Thyroid gland (tissue), 4 donors: ENCODE measurements around the gene HRH1. TPM values are rescaled to one million over a fixed set of nuclear protein-coding genes. Genes with fewer than 3 reads are reported as not detected.
A peak's percentile ranks its signal among the peaks of the same experiment; 100 is the strongest.
"Not testable (repeated sequence)": the region's sequence is repeated elsewhere in the genome, so short reads cannot be mapped to it uniquely, and the experiment has no call there.

Experiments used
- DNase-seq, 2 donors: peaks; one replicate each; pipeline ENCODE4 v3.0.0-alpha.2; 2019
- H3K27ac ChIP-seq, 3 donors: fragments of 200-600 bp; sonication (generic); 1 replicate in 2 of 3; 2 replicates in 1 of 3; pipeline ENCODE4 v1.5.1; 2016 to 2019; ENCODE audit warnings: mild to moderate bottlenecking in 1 of 3, moderate library complexity in 1 of 3
- H3K27me3 ChIP-seq: fragments of 200-600 bp; sonication (generic); one replicate; pipeline ENCODE4 v1.5.1; 2019
- H3K36me3 ChIP-seq, 2 donors: fragments of 200-600 bp; sonication (generic); one replicate each; pipeline ENCODE4 v1.5.1; 2016 to 2019
- H3K4me1 ChIP-seq, 2 donors: fragments of 200-600 bp; sonication (generic); one replicate each; pipeline ENCODE4 v1.5.1; 2017 to 2019
- H3K4me3 ChIP-seq, 3 donors: fragments of 200-600 bp; sonication (generic); replicated peaks in 1 of 3; 1 replicate in 2 of 3; 2 replicates in 1 of 3; pipeline ENCODE4 v1.5.1; 2016; ENCODE audit warnings: mild to moderate bottlenecking in 1 of 3
- H3K9me3 ChIP-seq: fragments of 200-600 bp; sonication (generic); one replicate; pipeline ENCODE4 v1.5.1; 2017
- CTCF ChIP-seq, 6 experiments: fragments of 200-600 bp in 3 of 6; fragments of 450-650 bp in 3 of 6; sonication (generic) in 3 of 6; IDR thresholded peaks; one replicate each; pipeline ENCODE4 v1.5.1; 2016 to 2019; ENCODE audit warnings: antibody characterized with exemption in 6 of 6, mild to moderate bottlenecking in 2 of 6, inconsistent platforms in 1 of 6, moderate library complexity in 1 of 6
- POLR2A ChIP-seq, 2 donors: fragments of 450-650 bp; IDR thresholded peaks; one replicate each; pipeline ENCODE4 v1.6.1; 2017; ENCODE audit warnings: antibody characterized with exemption in 2 of 2, mild to moderate bottlenecking in 2 of 2, moderate library complexity in 1 of 2
- whole genome bisulfite sequencing, 2 donors: methylation state at CpG; one replicate each; pipeline ENCODE4 v1.1.5; 2017; 5-methylcytosine and 5-hydroxymethylcytosine counted together
- intact Hi-C: fragments of 100-400 bp; cut with DNase I; formaldehyde crosslinking; loops from one replicate; pipeline ENCODE4 v1.15.1; 2023
- total RNA-seq, 4 donors: library from RNA; depleted of rRNA; stranded (reverse); fragments of >200 nt; gene quantifications; one replicate each; pipeline ENCODE4 v1.2.3, GENCODE V29; 2016

The HRH1 gene
- total RNA-seq, result 1 to 10 TPM in 3 of 4 donors, not detected in 1; 1.9 to 2.6 (median 2.4) TPM

DNA sequence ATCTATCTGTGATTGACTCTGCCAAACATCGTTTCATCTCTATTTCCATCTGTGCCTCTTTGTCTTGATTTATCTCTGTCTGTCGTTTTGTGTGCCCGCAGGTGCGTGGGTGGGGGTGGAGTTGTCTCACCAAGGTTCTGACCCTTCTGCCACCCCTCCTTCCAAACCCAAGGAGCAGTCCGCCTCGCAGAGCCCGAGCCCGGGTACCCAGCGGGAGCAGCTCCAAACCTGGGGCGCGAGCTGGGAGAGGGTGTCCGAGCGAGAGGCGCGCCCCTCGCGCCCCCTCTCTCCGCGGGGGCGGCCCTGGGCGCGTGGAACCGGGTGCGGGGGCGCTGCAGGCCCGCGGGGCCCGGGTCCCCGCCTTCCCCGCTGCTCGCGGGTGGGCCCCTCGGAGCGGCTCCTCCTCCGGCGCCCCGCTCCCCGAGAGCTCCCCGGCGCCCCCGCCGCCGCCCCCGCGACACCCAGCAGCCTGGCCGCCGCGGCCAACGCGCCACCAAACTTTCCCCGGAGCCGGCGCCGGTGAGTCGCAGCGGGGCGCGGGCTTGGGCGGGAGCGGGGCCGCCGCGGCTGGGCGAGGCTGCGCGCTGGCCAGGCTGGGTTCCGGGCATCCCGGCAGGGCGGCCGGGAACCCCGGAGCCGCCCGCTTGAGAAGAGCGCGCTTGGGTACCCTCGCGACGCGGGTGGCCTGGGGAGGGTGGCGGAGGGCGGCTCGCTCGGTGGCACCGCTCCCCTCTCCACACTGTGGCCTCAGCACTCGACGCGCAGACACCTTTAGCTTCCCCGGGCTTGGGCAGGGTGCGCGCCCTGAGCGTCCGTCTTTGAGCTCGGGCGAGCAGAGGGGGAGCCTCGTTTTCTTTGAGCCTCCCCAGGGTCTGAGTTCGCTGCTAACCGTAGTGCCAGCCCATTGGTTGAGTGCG, at the start of gene HRH1:
Gene HRH1, plus strand, starts transcription at position 458 of the 917 bp plus-strand sequence. CDS start 104,545 bp downstream, outside the sequence.
- 1% methylated on average over 9 to 35 of the region's 98 CpGs for WGBS, 2 donors
- peaks cover 7% of the 10 kb centered on the region for H3K27me3 ChIP-seq
- peak; percentile 3 to 6 for DNase-seq
- no peak within 1 kb of the TSS for H3K27ac ChIP-seq
- peak within 1 kb of the TSS in 1 of 3 donors; percentile 26 for H3K4me3 ChIP-seq
- intact Hi-C loops, result loop anchor here (10.0 kb wide), 1 partner anchor 181 kb away; no protein-coding TSS in a partner anchor
- no peak for TF ChIP-seq CTCF (IDR thresholded peaks at IDR 0.05)
- TF ChIP-seq POLR2A (IDR thresholded peaks at IDR 0.05), result no peak
- H3K9me3 ChIP-seq, result no peaks in the 10 kb centered on the region
- no peaks in the 10 kb centered on the region for H3K36me3 ChIP-seq
- peaks cover 4 to 6% of the 10 kb centered on the region in 2 donors for H3K4me1 ChIP-seq

GRCh38 chr3:11113316-11113715, 41.0 kb upstream of the HRH1 start:
- H3K4me3 ChIP-seq, H3K9me3 ChIP-seq, H3K27ac ChIP-seq, intact Hi-C loops, H3K36me3 ChIP-seq, DNase-seq, H3K4me1 ChIP-seq, H3K27me3 ChIP-seq: not testable (repeated sequence)
- 91 to 97% methylated on average over 2 of the region's 2 CpGs for WGBS, 2 donors

DNA sequence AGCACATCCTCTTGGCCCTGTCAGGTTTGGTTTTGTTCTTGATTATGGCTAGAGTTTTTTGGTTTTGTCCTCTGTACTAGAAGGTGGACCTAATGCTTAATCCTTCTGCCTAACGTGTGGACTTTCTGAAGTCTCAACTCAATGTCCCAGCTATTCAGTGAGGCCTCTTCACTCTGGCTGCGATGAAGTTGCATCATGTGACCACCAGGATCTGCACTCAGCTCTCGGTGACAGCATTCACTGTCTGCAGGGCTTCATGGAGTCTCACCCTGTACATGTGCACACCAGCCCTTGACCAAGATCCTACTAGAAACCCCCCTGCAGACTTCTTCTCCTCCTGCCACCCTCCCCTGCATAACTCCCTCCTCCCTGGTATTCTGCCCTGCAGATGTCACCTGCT, 38.7 kb upstream of the HRH1 start:
- TF ChIP-seq POLR2A (IDR thresholded peaks at IDR 0.05), result no peak
- TF ChIP-seq CTCF (IDR thresholded peaks at IDR 0.05), result no peak
- WGBS, 2 donors, result 59 to 75% methylated on average over 3 of the region's 3 CpGs
- no peak overlapping the region for H3K27ac ChIP-seq
- intact Hi-C loops, result no loop called here
- no peaks in the 10 kb centered on the region for H3K36me3 ChIP-seq
- no peak for DNase-seq
- no peaks in the 10 kb centered on the region for H3K9me3 ChIP-seq
- no peak overlapping the region for H3K4me3 ChIP-seq
- H3K27me3 ChIP-seq, result no peaks in the 10 kb centered on the region
- no peaks in the 10 kb centered on the region for H3K4me1 ChIP-seq

GRCh38 chr3:11116336-11117059, 37.8 kb upstream of the HRH1 start:
- no peak overlapping the region for H3K27ac ChIP-seq
- 84 to 90% methylated on average over 8 of the region's 8 CpGs for WGBS, 2 donors
- no peaks in the 10 kb centered on the region for H3K36me3 ChIP-seq

DNA sequence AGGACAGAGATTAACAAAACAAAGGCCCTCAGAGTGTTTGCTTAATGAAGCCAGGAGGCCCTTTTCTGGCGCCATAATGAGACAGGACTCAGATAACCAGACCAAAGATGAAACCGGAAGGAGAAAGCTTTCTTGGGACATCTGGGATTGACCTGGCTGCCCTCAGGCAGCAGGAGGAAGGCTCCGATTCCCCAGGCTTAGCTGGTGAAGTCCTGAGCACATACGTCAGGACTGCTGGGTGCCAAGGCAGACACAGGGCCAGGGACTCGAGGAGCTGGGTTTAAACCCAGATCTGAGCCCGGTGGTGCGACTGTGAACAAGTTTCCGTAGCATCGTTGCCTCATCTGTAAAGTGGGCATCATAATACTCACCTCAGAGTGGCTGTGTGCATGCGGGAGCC, 36.7 kb upstream of the HRH1 start:
- H3K4me1 ChIP-seq, result no peaks in the 10 kb centered on the region
- TF ChIP-seq CTCF (IDR thresholded peaks at IDR 0.05) (no peak), POLR2A (IDR thresholded peaks at IDR 0.05) (no peak)
- no peak overlapping the region for H3K4me3 ChIP-seq
- 74 to 78% methylated on average over 10 of the region's 10 CpGs for WGBS, 2 donors
- H3K27ac ChIP-seq, result no peak overlapping the region
- DNase-seq, result no peak
- no peaks in the 10 kb centered on the region for H3K36me3 ChIP-seq
- H3K9me3 ChIP-seq, result no peaks in the 10 kb centered on the region
- intact Hi-C loops, result no loop called here
- H3K27me3 ChIP-seq, result no peaks in the 10 kb centered on the region

More at GRCh38 chr3:11116336-11117059, 37.8 kb upstream of the HRH1 start:
- no peak for DNase-seq
- no peak for TF ChIP-seq POLR2A (IDR thresholded peaks at IDR 0.05)
- no peak for TF ChIP-seq CTCF (IDR thresholded peaks at IDR 0.05)
- H3K4me3 ChIP-seq, result no peak overlapping the region
- no peaks in the 10 kb centered on the region for H3K4me1 ChIP-seq
- no peaks in the 10 kb centered on the region for H3K27me3 ChIP-seq
- H3K9me3 ChIP-seq, result no peaks in the 10 kb centered on the region
- intact Hi-C loops, result no loop called here
